B cell (primary cell): ENCODE results near the gene FLT1. TPM values are rescaled to one million over a fixed set of nuclear protein-coding genes. Genes with fewer than 3 reads are reported as not detected.
A peak's percentile ranks its signal among the peaks of the same experiment; 100 is the strongest.

Source experiments
- ATAC-seq: fragments of 200-7000 bp; cut with Tn5 transposase; one replicate; pipeline ENCODE4 v1.10.0; 2021; ENCODE audit warnings: low read depth, mild to moderate bottlenecking, moderate number of reproducible peaks, moderate library complexity
- CTCF ChIA-PET: fragments of 350-600 bp; sonication (Branson Sonifier 250); formaldehyde crosslinking; loops from one replicate; lab custom pipeline; 2021; ENCODE audit warnings: antibody characterized with exemption, inconsistent platforms; lab: Charles Lee
- POLR2A ChIA-PET: fragments of 350-600 bp; sonication (Branson Sonifier 250); formaldehyde crosslinking; loops from one replicate; lab custom pipeline; 2021; ENCODE audit warnings: antibody characterized with exemption; lab: Charles Lee
- DNase-seq: peaks from one replicate; pipeline ENCODE4 v3.0.0; 2013
- H2AFZ ChIP-seq: 2 replicates; pipeline ENCODE4 v1.6.1; 2012; ENCODE audit warnings: mild to moderate bottlenecking, low read depth, low read length; ENCODE audit not compliant: insufficient read depth, poor library complexity, severe bottlenecking
- H3K27ac ChIP-seq, 2 donors: 1 replicate in 1 of 2; 2 replicates in 1 of 2; pipeline ENCODE4 v1.5.1; 2012 to 2013; ENCODE audit warnings: low read length in 2 of 2, mild to moderate bottlenecking in 2 of 2, moderate library complexity in 1 of 2
- H3K27me3 ChIP-seq, 4 experiments: fragments of 200-600 bp in 1 of 4; sonication (generic) in 1 of 4; replicated peaks in 1 of 4; 1 replicate in 2 of 4; 2 replicates in 2 of 4; pipeline versions ENCODE4 v1.6.1 to v1.7.0; 2013 to 2016; ENCODE audit warnings: low read length in 3 of 4, mild to moderate bottlenecking in 2 of 4, mixed read lengths in 1 of 4, moderate library complexity in 1 of 4; ENCODE audit not compliant: insufficient read depth in 4 of 4, control insufficient read depth in 3 of 4; ENCODE audit errors: control extremely low read depth in 1 of 4
- H3K36me3 ChIP-seq, 2 experiments: replicated peaks in 1 of 2; 1 replicate in 1 of 2; 2 replicates in 1 of 2; pipeline versions ENCODE4 v1.6.1 to v1.7.1; 2013; ENCODE audit warnings: low read length in 1 of 2; ENCODE audit not compliant: insufficient read depth in 2 of 2, control insufficient read depth in 1 of 2; ENCODE audit errors: control extremely low read depth in 1 of 2, extremely low read depth in 1 of 2
- H3K4me1 ChIP-seq, 2 donors: fragments of 200-600 bp in 1 of 2; sonication (generic) in 1 of 2; 1 replicate in 1 of 2; 2 replicates in 1 of 2; pipeline versions ENCODE4 v1.5.1 to v1.6.1; 2013 to 2017; ENCODE audit warnings: low read length in 2 of 2; ENCODE audit not compliant: control insufficient read depth in 2 of 2, insufficient read depth in 2 of 2
- H3K4me2 ChIP-seq: replicated peaks from 2 replicates; pipeline ENCODE3; 2012; ENCODE audit warnings: mild to moderate bottlenecking, low read depth, low read length; ENCODE audit not compliant: poor library complexity, severe bottlenecking
- H3K4me3 ChIP-seq, 5 experiments: fragments of 200-600 bp in 1 of 5; sonication (generic) in 1 of 5; 1 replicate in 3 of 5; 2 replicates in 2 of 5; pipeline versions ENCODE4 v1.5.1 to v1.7.0; 2011 to 2016; ENCODE audit warnings: low read length in 4 of 5, mild to moderate bottlenecking in 4 of 5, low read depth in 2 of 5, control low read depth in 1 of 5, moderate library complexity in 1 of 5; ENCODE audit not compliant: insufficient read depth in 1 of 5; ENCODE audit errors: control extremely low read depth in 1 of 5, extremely low read depth in 1 of 5
- H3K79me2 ChIP-seq: fragments of 200-600 bp; sonication (generic); one replicate; pipeline ENCODE4 v1.6.0; 2016; ENCODE audit warnings: low read length; ENCODE audit not compliant: control insufficient read depth, insufficient read depth
- H3K9ac ChIP-seq: fragments of 200-600 bp; sonication (generic); 2 replicates; pipeline ENCODE4 v1.6.1; 2017; ENCODE audit warnings: mild to moderate bottlenecking, low read length, moderate library complexity
- H3K9me3 ChIP-seq, 3 donors: one replicate each; pipeline versions ENCODE4 v1.6.1 to v1.7.1; 2013; ENCODE audit warnings: low read length in 2 of 3; ENCODE audit not compliant: control insufficient read depth in 2 of 3, insufficient read depth in 1 of 3; ENCODE audit errors: control extremely low read depth in 1 of 3
- H4K20me1 ChIP-seq: 2 replicates; pipeline ENCODE4 v1.6.0; 2012; ENCODE audit warnings: mild to moderate bottlenecking, low read length; ENCODE audit not compliant: insufficient read depth, control insufficient read depth, poor library complexity, severe bottlenecking
- H3K27ac Mint-ChIP-seq: one replicate; pipeline ENCODE4 v1.8.0; 2021; ENCODE audit warnings: mixed read lengths
- H3K27me3 Mint-ChIP-seq: one replicate; pipeline ENCODE4 v1.8.0; 2021; ENCODE audit warnings: mixed read lengths
- H3K4me1 Mint-ChIP-seq: one replicate; pipeline ENCODE4 v1.8.0; 2021; ENCODE audit warnings: mixed read lengths
- H3K4me3 Mint-ChIP-seq: one replicate; pipeline ENCODE4 v1.8.0; 2021; ENCODE audit warnings: mixed read lengths
- H3K9me3 Mint-ChIP-seq: one replicate; pipeline ENCODE4 v1.8.0; 2022; ENCODE audit warnings: mixed read lengths; ENCODE audit not compliant: insufficient read depth
- EZH2 ChIP-seq: IDR thresholded peaks from 2 replicates; pipeline ENCODE4 v1.6.1; 2012; ENCODE audit warnings: borderline replicate concordance, low read depth, mild to moderate bottlenecking, moderate library complexity, low read length; ENCODE audit not compliant: insufficient read depth, poor library complexity, severe bottlenecking
- WGBS: methylation state at CpG from one replicate; pipeline ENCODE4 v1.1.5; 2013; ENCODE audit warnings: missing lambda C conversion rate; ENCODE audit not compliant: insufficient coverage; 5-methylcytosine and 5-hydroxymethylcytosine counted together
- intact Hi-C: fragments of 100-400 bp; cut with micrococcal nuclease; formaldehyde crosslinking; loops from one replicate; pipeline ENCODE4 v1.10.0; 2022
- polyA plus RNA-seq: library from polyadenylated mRNA; depleted of rRNA; stranded (reverse); fragments of >200 nt; gene quantifications from 2 replicates; pipeline ENCODE4 v1.2.3, GENCODE V29; 2012
- total RNA-seq, 2 donors: library from RNA; stranded (reverse); fragments of 120-200 nt in 1 of 2; gene quantifications; 1 replicate in 1 of 2; 2 replicates in 1 of 2; pipeline versions ENCODE4 v1.2.3 to v1.2.4, GENCODE V29; 2013 to 2022
- TF ChIP-seq, protein P1 (sequence below): fragments of 200-600 bp; IDR thresholded peaks from one replicate; pipeline ENCODE4 v1.8.0; 2022; ENCODE audit warnings: antibody characterized with exemption, mild to moderate bottlenecking

FLT1 gene
- total and polyA plus RNA-seq, 2 donors (not counting 1 experiment from before 2014, with no cell fraction given), result 1.1 to 1.2 TPM

DNA sequence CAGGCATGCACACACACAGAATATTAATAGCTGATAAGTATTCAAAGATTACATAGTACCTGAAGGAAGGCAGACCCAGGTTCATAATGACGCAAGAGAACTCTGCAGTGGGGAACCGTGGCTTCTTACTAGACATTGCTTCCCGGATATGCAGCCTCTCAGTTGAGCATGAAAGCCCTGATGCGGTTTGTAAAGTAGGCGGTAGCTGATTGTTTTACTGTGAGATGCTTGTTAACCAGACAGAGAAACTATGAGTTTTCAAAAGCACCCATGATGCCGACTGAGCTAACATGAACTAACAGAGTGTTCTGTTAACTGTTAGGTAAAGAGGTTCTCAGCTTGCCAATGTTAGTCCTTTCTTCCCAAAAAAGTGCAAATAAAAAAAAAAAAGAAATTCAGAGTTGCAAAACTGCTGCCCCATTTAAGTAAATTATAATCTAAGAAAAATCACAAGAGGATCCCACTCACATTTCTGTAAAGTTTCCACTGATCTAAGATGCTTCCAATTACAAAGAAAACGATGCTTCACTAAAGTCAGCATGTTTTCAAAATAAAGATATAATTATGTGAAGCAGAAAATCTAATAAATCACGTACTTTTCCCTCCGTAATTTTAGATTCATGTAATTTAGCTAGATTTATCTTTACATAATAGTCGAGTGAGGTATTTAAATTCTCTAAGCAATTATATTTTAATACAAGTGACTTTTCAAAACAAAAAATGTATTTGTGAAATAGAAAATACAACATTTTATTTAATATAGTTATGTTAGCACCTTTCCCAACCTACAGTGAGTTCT, 2.2 kb downstream of the FLT1 start:
- Mint-ChIP-seq H3K9me3 (no peaks in the 10 kb centered on the region), H3K4me3 (peak overlapping the region; percentile 69), H3K4me1 (peaks cover 17% of the 10 kb centered on the region), H3K27me3 (peaks cover 57% of the 10 kb centered on the region), H3K27ac (no peak overlapping the region)
- Histone ChIP-seq H3K9me3 (peaks cover 0 to 8% (median 0%) of the 10 kb centered on the region in 3 donors), H3K27ac (no peak overlapping the region), H3K9ac (no peak overlapping the region), H3K4me2 (no peak overlapping the region), H3K36me3 (no peaks in the 10 kb centered on the region), H3K79me2 (no peaks in the 10 kb centered on the region), H3K4me3 (no peak overlapping the region), H2AFZ (no peak overlapping the region), H4K20me1 (no peaks in the 10 kb centered on the region), H3K4me1 (peaks cover 21 to 38% of the 10 kb centered on the region in 2 donors), H3K27me3 (peaks cover 0 to 65% (median 57%) of the 10 kb centered on the region in 4 experiments)
- ChIA-PET POLR2A (interaction anchor here (0.7 kb wide), 1 partner anchor 18 kb away, joined by 3 read pairs; no protein-coding TSS in a partner anchor), CTCF (no interaction called here)
- 74% methylated on average over 5 of the region's 10 CpGs for WGBS
- DNase-seq, result peak; percentile 35
- TF ChIP-seq, protein P1, sequence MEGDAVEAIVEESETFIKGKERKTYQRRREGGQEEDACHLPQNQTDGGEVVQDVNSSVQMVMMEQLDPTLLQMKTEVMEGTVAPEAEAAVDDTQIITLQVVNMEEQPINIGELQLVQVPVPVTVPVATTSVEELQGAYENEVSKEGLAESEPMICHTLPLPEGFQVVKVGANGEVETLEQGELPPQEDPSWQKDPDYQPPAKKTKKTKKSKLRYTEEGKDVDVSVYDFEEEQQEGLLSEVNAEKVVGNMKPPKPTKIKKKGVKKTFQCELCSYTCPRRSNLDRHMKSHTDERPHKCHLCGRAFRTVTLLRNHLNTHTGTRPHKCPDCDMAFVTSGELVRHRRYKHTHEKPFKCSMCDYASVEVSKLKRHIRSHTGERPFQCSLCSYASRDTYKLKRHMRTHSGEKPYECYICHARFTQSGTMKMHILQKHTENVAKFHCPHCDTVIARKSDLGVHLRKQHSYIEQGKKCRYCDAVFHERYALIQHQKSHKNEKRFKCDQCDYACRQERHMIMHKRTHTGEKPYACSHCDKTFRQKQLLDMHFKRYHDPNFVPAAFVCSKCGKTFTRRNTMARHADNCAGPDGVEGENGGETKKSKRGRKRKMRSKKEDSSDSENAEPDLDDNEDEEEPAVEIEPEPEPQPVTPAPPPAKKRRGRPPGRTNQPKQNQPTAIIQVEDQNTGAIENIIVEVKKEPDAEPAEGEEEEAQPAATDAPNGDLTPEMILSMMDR, result no peak
- no peak for TF ChIP-seq EZH2
- ATAC-seq, result no peak
- intact Hi-C loops, result no loop called here

DNA sequence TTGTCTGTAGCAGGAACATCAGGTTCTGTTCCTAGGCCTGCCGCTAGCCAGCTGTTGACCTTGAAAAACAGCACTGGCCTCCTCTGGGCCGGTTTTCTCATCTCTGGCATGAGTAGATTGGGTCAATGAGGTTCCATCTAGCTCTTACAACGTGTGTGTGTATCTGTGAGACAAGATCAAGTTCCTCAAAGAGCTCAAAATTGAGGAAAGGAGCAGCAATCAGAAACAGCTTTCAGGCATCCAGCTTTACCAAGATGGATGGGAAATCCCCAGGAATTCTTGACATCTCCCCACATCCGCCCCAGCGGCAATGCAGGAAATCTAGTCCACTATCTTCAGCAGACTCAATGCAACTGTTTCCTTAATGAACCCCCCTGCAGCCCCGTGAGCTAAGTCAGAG, 4.9 kb downstream of the FLT1 start:
- no peak overlapping the region for H3K9ac ChIP-seq
- 32% methylated on average over 6 of the region's 6 CpGs for WGBS
- peaks cover 39% of the 10 kb centered on the region for H3K27me3 Mint-ChIP-seq
- ChIA-PET CTCF (no interaction called here), POLR2A (no interaction called here)
- DNase-seq, result no peak
- H3K4me3 ChIP-seq, result no peak overlapping the region
- no peaks in the 10 kb centered on the region for H3K79me2 ChIP-seq
- peaks cover 0 to 48% (median 44%) of the 10 kb centered on the region in 4 experiments for H3K27me3 ChIP-seq
- H3K27ac ChIP-seq, result no peak overlapping the region
- intact Hi-C loops, result no loop called here
- peaks cover 9% of the 10 kb centered on the region for H3K4me1 Mint-ChIP-seq
- peaks cover 14 to 31% of the 10 kb centered on the region in 2 donors for H3K4me1 ChIP-seq
- no peak for ATAC-seq
- H3K4me3 Mint-ChIP-seq, result no peak overlapping the region
- TF ChIP-seq, protein P1, result no peak
- no peak for TF ChIP-seq EZH2
- no peaks in the 10 kb centered on the region for H3K9me3 Mint-ChIP-seq
- no peak overlapping the region for H3K4me2 ChIP-seq
- H3K27ac Mint-ChIP-seq, result no peak overlapping the region
- no peaks in the 10 kb centered on the region for H3K36me3 ChIP-seq
- peaks cover 0 to 8% (median 0%) of the 10 kb centered on the region in 3 donors for H3K9me3 ChIP-seq
- no peak overlapping the region for H2AFZ ChIP-seq
- no peaks in the 10 kb centered on the region for H4K20me1 ChIP-seq
